HG02852 (cell line): Measurements from ENCODE around the gene L1CAM.
"Not testable (repeated sequence)": the region's sequence is repeated elsewhere in the genome, so short reads cannot be mapped to it uniquely, and the experiment has no call there.

ENCODE experiments used
- ATAC-seq: cut with Tn5 transposase; IDR thresholded peaks from one replicate; pipeline ENCODE4 v1.9.1; 2021; ENCODE audit warnings: mild to moderate bottlenecking, moderate library complexity; ENCODE audit not compliant: unreplicated experiment

L1CAM gene

DNA sequence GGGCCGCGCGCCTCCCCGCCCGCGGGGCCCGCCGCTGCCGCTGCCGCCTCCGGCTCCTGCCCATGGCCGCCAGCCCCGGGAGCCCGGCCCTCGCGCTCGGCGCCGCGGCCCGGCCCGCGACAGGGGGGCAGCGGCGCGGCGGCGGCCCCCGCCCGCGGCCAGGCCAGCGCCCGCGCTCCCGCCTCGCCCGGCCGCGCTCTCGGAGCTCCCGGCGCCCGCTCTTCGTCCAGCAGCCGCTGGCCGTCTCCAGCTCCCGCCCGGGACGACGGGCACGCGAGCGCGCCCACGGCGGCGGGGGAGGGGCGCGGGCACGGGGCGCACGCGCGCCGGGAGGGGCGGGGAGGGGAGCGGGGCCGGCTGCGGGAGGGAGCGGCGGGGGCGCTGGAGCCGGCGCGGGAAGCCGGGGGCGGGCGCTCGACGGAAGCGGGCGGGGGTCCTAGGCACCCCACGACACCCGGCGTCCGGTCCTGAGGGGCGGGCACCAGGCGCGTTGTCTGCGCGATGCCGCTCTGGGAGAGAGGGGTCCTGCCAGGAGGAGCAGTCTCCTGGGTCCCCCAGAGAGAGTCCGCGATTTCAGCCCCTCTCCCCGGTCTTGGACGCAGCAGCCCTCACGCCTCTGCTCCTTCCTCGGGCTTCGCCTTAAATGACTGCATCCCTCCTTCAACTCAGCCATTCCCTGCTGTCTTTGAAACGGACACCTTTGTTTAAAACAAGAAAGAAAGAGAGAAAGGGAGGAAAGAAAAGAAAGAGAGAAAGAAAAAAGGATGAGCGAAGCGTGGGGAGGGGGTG is 55.1 kb downstream of the L1CAM start:
- ATAC-seq = no peak

DNA sequence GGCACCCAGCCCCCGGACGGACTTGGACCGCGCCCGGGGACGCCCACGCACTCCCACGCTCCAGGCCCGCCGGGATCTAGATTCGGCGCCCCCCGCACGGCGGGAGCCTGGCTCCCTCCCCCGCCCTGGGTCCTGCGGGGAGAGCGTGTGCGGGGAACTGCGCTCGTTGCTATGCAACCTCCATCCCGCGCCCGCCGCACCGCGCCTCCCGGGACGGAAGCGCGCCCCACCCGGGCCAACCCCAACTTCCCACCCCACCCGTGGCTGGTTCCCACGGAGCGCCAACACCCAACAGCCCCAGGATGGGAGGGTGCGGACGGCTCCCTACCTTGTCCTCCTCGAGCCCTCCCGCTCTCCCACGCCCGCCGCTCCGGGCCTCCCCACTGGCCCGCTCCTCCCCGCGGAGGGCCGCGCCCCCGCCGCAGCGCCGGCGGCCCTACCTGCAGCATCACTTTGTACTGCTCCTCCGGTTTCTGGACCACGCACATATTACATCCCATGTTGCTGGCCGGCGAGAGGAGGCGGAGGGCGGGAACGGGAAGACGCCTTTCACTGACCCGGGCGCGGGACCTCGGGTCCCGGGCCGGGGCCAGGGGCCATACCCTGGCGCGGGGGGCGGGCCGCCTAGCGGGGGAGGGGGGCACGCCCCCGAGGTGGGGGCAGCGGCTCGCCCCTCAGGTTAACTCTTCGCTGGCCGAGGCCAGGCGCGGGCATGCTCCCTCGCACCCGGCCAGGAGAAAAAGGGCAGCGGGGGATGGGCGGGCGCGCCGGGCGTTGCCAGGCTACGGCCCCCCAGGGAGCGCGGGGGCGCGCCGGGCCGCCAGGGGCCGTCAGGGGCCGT is 56.0 kb downstream of the L1CAM start, which contains the start of gene PDZD4:
TSS of gene PDZD4 (minus strand) at position 746 of the 841 bp plus-strand sequence. CDS start at position 500, 246 bp downstream.
- ATAC-seq = no peak

DNA sequence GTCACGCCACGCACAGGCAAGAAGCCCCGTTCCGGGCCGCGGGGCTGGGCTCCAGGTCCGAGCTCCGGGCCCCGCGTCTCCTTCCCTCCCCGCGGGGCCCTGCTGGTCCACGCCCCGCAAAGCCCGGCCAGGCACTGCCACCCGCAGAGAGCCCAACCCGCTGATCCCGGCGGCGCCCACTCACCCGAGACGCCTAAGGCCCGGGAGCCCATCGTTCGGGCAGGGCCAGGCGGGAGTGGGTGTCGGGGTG is 56.5 kb downstream of the L1CAM start:
- ATAC-seq = no peak

DNA sequence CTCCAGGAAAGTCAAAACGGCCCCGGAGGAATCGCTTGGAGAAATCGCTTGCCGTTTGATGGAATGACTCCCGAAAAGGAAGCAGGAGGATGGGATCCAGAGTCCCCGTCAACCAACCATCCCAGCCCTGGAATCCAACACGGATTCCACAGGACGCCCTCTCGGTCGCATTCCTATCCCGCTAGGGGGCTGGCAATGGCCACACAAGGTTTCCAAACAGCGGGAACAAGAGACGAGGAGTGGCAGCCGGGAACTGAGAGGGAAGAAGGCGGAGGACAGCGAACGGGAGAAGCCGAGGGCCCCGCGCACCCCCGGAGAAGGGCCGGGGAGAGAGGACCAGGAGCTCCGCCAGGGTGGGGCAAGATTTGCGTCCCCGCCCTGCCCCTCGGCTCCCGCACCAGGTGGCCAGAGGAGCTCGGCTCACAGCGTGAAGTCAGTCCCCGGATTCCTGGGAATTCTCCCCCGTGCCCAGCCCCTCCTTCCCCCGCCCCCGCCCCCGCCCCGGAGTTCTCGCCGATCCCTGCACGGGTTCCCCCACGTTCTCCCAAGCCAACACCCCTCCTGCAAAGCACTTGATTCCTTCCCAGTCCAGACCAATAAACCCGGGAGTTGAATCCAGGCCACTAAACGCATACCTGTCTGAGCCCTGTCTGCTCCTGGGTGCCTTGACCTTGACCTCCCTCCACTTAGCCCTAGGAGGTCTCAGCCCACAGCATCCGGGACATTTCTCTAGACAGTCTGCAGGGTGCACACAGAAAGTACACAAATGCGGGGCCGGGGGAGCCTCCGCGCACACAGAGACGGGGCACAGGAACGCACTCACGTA is 57.0 kb downstream of the L1CAM start:
- ATAC-seq = no peak

DNA sequence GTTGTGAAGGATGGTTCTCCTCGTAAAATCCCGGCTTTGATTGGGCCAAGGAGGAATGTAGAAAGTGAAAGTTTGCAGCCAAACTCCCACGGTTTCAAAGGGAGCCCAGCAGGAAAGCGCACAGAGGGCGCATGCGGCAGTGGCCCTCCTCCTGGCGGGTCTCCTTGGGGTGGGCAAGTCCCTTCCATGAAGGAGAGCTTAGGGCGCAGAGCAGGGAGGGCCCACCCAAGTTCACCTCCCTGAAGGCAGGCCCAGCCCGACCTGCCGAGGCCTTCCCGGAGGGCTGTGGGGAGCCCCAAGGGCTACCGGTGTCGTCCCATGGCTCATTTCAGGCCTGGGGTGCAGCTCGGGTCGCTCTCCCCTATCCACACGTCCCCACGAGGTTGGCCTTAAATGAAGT is 57.7 kb downstream of the L1CAM start:
- no peak for ATAC-seq

DNA sequence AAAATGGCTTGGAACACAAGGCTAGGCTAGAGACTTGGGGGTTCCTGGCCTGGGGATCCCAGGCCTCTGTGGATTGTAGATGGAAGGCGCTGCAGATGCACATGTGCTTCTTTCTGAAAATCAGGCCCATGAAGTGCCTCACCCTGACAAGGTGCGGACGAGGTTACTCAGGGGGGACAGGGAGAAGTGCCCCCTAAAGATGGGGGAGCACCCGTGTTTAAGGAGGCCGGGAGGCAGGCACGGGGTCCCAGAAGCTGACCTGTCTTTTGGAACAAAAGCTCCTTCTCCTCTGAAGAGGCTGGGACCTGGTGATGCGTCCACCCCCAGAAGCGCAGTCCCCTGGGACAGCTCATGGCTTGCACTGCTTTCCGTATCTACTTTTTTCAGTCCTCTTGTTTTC is 58.1 kb downstream of the L1CAM start:
- ATAC-seq = no peak

DNA sequence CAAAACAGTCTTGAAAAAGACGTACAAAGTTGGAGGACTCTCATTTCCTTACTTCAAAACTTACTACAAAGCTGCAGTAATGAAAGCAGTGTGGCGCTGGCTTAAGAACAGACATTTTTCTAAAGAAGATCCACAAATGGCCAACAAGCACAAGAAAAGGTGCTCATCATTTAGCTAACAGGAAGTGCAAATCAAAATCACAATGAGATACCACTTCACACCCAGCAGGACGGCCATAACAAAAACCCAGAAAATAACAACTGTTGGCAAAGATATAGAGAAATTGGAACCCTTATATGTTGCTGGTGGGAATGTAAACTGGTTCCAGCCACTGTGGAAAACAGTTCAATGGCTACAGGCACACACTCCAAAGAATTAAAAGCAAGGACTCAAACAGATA is 59.0 kb downstream of the L1CAM start:
- ATAC-seq = no peak

DNA sequence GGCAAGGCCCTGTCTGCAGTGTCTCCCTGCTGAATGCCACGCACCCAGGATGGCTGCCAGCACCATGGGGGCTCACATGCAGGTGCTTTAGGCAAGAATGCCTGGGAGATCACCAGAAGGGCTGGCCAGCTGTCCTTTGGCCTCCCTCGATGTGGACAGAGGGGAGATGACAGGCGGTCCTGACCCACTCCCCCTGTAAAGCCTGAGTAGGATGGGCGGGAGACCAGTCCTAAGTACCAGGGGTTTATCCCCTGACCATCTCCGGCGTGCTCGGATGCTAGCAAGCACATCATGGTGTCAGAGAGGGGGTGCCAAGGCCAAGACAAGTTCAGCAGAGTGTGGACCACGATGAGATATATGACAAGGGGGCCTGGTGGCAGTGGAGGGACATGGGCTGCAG is 60.9 kb downstream of the L1CAM start:
- ATAC-seq = no peak

DNA sequence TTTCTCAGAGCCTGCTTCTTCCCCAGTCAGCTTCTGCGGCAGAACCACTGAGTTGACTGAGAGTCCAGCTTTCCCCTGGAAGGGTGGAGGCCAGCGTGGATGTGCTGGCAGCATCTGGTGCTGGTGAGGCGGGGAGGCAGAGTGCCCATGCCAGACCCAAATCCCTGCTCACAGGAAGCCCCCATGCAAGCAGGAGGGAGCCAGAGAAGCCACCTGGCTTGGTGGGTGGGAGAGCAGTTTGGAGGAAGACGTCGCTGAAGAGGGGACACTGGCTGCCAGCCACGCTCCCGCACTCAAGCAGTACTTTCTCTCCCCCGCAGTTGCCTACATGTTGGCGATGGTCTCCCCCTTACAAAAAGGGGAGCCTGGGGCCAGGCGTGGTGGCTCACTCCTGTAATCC is 61.6 kb downstream of the L1CAM start:
- ATAC-seq = no peak

DNA sequence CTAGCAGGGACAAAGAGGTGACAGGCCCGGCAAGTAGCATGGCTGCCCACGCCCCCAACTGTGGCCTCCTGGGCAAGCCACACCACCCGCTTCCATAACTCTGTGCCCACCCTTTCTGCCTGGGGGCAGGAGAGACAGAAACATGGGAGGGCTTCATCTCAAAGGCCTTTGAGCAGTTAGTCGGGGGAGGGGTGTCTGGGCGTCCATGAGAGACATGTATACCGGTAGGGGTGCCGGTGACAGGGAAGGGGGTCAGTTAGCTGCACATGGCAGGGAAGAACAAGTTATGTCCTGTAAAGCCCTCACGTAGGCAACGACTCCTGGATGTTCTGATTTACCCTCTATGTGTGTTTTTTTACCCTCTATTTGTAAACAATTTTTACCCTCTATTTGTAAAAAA is 64.9 kb downstream of the L1CAM start:
- ATAC-seq = no peak

DNA sequence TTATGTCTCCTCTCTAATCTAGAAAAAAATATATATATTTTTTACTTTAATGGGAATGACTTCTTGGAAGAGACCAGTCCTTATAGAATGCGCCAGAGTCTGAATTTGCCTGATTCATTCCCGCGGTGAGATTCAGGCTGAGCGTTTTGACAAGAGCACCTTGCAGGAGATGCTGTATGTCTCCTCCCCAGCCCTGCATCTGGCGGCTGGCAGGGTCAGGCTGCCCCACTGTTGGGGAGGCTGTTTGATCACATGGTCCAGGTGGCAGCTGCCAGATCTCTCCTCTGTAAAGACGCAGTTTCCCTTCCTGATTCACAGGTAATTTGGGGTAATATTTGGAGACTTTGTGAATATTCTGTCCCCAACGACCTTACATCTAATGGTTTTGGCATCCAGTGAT is 65.4 kb downstream of the L1CAM start:
- no peak for ATAC-seq

DNA sequence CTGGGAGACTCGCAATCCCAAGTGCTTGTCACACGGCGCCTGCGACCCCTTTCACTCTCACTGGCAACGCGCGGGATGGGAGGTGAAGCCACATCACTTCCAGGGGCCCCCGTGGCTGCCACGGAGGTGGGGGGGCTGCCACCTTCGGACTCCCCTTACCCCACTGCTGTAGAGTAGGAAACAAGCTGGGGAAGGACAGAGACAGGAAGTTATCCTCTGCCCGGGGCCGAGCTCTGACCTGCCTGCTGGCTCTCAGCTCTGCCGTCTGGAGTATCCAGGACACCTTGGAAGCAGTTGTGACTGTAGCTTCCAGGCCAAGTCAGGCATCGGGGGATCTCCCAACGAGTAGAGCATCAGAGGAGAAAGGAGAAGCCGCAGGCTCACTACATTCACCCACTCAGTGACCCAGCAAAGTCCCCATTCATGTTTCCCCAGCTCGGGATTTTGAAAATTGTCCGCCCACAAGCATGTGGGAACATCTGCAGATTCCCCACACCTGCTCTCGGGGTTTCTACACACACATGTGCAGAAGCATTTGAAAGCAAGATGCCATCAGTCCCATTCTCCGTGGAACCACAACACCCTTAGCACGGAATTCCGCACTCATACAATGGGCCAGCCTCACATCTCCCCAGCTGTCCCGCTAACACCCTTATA is 66.5 kb downstream of the L1CAM start:
- no peak for ATAC-seq

DNA sequence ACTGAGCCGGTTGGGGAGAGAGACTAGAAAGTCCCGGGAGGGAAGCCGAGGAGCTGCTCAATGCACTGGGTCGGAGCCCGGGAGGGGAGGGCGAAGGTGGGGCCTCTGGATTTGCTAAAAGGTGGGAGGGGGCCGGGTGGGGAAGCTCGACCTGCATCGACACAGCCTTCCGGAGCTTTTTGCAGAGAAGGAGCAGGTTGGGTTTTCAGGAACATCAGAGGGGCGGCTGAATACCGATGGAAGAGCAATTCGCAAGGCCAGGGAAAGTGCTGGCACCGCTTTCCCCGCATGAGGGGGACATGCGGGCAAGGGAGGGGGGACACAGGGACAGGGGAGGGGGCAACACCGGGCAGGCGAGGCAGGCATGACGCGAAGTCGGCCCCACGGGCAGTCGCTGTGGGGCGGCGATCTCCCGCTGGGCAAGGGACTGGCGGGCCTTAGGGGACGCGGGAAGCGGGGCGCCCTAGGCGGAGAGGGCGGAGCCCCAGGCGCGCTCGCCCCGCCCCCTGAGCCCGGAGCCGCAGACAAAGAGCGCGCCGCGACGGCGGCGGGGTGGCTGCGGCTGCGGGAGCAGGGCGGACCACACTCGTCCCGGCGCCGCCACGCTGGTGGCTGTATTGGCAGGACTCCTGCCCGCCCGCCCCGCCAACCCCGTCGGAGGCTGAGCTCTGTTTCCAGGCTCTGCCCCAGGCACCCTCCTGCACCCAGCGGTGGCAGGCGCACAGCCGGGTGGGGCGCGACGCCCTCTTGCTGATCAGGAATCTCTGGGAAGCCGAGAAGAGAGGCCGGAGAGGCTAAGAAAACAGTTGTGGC is 67.2 kb downstream of the L1CAM start:
- ATAC-seq = no peak

DNA sequence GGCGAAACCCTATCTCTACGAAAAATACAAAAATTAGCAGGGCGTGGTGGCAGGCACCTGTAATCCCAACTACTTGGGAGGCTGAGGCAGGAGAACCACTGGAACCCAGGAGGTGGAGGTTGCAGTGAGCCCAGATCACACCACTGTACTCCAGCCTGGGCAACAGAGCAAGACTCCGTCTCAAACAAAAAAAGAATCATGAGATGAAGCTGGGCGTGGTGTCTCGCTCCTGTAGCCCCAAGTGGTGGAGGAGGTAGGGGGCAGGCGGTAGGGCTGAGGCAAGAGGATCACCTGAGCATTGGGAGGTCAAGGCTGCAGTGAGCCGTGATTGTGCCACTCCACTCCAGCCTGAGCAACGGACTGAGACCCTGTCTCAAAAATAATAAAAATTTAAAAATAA is 67.9 kb downstream of the L1CAM start:
- not testable (repeated sequence) for ATAC-seq

DNA sequence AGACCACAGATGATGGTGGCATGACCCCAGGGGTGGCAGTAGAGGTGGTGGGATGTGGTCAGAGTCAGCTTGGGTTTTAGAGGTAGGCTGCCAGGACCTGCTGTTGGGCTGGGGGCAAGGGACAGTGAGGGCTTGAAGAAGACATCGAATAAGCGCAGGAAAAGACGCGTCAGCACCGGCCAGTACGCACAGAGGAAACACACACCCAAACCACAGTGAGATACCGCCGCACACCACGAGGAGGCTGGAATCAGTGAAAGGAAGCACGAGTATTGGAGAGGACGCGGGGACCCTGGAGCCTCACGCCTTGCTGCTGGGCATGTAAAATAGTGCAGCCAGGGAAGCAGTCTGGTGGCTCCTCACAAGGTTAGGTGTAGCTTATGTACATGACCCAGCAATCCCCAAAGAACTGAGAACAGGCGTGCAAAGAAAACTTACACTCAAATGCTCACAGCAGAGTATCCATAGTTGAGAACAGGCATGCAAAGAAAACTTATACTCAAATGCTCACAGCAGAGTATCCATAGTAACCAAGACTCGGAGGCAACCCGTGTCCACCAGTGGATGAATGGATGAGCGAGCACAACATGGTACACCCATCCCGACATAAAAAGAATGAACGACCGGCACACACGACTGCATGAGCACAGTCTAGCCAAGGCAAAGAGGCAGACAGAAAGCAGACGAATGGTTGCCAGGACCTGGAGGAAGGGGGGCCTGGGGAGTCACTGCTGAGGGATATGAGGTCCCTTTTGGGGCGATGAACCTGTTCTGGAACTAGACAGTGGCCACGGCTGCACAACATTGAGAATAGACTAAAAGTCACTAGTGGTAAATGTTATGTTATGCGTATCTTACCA is 68.9 kb downstream of the L1CAM start:
- ATAC-seq = no peak

DNA sequence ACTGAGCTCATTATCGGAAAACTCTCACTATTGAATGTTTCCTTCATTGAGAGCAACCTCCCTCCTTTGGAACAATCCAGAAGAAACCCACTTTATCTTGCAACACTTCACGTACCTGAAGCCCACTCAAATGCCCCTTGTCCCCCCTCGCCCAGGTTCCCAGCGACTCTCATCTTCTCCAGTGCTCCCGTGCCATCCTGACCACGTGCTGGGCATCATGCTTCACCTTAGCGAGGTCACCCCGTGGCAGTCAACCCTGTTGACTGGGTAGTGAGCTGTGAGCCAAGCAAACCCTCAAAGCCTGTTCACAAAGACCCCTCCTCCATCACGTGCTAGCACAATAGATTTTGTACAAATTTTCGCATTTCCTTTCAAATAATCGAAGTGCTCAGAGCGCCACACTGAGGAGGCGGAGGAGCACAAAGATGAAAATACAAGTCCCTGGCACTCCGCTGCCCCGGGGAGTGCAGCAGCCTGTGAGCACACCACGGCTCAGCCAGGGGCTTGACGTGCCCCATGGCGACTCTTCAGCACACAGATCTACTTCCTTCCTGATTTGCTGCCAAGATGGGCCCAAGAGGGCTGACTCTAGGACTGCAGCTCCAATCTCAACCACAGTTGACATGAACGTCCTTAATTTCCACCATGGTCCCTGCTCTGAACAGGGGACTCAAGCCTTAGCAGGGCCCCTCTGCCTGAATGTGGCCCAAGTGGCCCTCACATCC is 71.2 kb downstream of the L1CAM start:
- no peak for ATAC-seq

DNA sequence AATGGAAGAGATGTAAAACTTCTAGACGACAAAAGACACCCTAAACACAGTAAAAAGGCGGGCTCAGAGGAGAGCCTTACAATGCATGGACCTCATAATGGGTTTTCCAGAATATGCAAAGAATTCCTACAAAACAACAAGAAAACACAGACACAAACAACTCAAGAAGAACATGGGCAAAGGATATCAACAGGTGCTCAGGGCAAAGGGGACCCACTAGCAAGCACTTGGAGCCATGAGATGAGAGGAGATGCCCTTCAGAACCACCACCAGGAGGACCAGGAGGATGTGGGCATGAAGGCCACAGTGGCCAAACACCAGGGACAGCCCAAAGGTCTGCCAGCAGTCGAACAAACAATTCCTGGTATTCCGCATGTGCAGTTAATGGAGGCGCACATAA is 72.8 kb downstream of the L1CAM start:
- ATAC-seq = no peak

DNA sequence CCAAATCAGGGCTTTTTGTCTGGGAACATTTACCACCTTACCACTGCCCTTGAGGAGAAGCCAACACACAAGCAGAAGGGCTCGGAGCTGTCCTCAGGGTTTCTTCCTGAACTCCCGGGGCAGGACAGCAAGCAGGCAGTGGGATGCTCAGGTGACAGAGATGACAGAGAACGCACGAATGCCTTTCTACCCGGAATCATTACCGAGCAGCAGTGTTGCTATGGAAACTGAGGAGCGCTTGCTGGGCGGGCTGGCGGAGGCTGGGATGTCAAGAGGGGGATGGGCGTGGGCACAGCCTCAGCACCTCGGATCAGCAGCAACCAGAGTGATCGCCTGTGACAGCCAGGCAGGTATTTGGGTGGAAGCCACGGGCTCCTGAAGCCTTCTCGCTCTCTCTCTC is 73.8 kb downstream of the L1CAM start:
- no peak for ATAC-seq
